ENCODE results near the gene PPP6R2. TPM values are rescaled to one million over a fixed set of nuclear protein-coding genes. Genes with fewer than 3 reads are reported as not detected.

The PPP6R2 gene
- total RNA-seq, 6 experiments from 2014 or later, result 41.9 to 47.0 (median 43.6) TPM

DNA sequence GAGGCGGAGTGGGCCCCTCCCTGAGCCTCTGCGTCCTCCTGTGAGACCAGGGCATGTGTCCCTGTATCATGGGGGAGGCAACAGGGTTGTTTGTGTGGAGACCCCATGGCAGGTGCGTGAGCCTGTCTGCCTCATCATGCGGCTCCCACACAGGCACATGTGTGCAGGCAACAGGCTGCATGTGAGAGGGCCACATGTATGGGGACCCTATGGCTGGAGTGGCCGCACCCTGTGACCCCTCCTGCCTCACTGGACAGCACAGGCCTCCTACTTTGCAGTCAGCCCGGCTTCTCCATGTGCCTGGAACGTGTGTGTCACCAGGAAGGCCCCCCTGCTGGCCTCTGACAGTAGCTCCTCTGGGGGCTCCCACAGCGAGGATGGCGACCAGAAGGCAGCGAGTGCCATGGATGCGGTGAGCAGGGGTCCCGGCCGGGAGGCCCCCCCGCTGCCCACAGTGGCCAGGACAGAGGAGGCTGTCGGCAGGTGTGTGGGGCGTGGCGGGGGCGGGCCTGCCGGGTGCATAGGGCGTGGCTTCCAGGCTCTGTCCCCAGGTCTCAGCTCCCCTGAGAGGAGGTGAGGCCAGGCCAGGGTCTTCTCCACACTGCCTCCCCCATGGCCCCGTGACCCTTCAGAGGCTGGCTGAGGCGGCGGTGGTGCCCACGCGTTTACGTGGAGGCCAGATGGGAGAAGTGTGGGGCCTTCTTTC lies 97.6 kb downstream of the PPP6R2 start:
- Mint-ChIP-seq H3K9me3 (no peaks in the 10 kb centered on the region), H3K4me3 (no peak overlapping the region), H3K36me3 (ENCODE audit: low read depth) (no peaks in the 10 kb centered on the region), H3K27ac (no peak overlapping the region), H3K27me3 (ENCODE audit: insufficient read depth) (peaks cover 8% of the 10 kb centered on the region), H3K4me1 (ENCODE audit: low read depth) (peaks cover 15% of the 10 kb centered on the region; the same call in 1 of the 2 replicates)
- TF ChIP-seq, protein P1, sequence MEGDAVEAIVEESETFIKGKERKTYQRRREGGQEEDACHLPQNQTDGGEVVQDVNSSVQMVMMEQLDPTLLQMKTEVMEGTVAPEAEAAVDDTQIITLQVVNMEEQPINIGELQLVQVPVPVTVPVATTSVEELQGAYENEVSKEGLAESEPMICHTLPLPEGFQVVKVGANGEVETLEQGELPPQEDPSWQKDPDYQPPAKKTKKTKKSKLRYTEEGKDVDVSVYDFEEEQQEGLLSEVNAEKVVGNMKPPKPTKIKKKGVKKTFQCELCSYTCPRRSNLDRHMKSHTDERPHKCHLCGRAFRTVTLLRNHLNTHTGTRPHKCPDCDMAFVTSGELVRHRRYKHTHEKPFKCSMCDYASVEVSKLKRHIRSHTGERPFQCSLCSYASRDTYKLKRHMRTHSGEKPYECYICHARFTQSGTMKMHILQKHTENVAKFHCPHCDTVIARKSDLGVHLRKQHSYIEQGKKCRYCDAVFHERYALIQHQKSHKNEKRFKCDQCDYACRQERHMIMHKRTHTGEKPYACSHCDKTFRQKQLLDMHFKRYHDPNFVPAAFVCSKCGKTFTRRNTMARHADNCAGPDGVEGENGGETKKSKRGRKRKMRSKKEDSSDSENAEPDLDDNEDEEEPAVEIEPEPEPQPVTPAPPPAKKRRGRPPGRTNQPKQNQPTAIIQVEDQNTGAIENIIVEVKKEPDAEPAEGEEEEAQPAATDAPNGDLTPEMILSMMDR (IDR thresholded peaks at IDR 0.05), result no peak
- DNase-seq, result no peak

DNA sequence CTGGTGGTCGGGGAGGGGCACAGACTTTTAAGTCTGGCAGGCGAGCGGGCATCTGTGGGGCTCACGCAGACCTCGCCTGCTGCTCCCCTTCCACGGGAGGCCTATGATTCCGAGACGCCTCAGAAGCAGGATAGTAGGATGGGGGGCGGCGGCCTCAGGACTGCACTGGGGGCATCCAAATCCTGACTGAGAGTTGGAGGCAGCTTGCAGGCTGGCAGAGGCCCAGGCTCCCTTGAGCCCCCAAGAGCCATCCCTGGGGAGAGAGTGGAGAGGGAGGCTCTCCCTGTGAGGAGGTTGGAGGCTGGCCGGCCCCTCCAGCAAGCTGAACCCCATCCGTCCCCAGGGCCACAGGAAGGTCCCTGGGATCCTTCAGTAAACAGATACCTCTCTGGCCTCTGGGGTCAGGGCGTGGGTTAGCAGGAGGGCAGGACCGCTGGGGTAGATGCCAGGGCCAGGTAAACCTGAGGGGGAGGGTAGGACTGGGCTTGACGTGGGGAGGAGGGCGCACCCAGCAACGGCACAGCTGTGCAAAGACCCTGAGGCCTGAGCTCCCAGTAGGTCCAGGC lies 98.4 kb downstream of the PPP6R2 start:
- TF ChIP-seq, protein P1 (IDR thresholded peaks at IDR 0.05), result no peak
- no peak for DNase-seq
- Mint-ChIP-seq H3K4me1 (ENCODE audit: low read depth) (peaks cover 15% of the 10 kb centered on the region; the same call in 1 of the 2 replicates), H3K9me3 (no peaks in the 10 kb centered on the region), H3K36me3 (ENCODE audit: low read depth) (no peaks in the 10 kb centered on the region), H3K27me3 (ENCODE audit: insufficient read depth) (peaks cover 8% of the 10 kb centered on the region), H3K27ac (no peak overlapping the region; the same call in 1 of the 2 replicates), H3K4me3 (no peak overlapping the region)

DNA sequence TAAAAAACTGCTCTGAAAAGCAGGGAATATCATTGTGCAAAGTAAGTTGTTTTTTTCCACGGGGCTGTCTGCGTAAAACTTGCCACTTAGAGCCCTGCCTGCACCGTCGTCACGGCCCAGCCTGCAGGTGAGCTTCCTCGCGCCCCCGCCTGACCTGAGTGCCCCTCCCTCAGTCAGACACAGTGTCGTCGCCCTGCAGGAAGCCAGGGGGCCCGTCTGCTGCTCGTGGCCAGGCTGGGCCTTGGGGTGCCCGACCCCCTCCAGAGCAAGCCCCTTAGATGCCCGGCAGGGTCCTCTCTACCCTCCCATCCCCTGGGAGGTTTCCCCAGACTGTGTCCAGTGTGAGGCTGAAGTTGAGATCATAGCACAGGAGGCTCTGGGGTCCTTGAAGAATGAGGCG lies 100.1 kb downstream of the PPP6R2 start:
- no peak for DNase-seq
- Mint-ChIP-seq H3K4me1 (ENCODE audit: low read depth) (peaks cover 15% of the 10 kb centered on the region; the same call in 1 of the 2 replicates), H3K4me3 (no peak overlapping the region), H3K27ac (peak overlapping the region; percentile 60), H3K9me3 (no peaks in the 10 kb centered on the region), H3K36me3 (ENCODE audit: low read depth) (no peaks in the 10 kb centered on the region; the same call in 1 of the 2 replicates), H3K27me3 (ENCODE audit: insufficient read depth) (peaks cover 8% of the 10 kb centered on the region)
- TF ChIP-seq, protein P1 (IDR thresholded peaks at IDR 0.05), result no peak

DNA sequence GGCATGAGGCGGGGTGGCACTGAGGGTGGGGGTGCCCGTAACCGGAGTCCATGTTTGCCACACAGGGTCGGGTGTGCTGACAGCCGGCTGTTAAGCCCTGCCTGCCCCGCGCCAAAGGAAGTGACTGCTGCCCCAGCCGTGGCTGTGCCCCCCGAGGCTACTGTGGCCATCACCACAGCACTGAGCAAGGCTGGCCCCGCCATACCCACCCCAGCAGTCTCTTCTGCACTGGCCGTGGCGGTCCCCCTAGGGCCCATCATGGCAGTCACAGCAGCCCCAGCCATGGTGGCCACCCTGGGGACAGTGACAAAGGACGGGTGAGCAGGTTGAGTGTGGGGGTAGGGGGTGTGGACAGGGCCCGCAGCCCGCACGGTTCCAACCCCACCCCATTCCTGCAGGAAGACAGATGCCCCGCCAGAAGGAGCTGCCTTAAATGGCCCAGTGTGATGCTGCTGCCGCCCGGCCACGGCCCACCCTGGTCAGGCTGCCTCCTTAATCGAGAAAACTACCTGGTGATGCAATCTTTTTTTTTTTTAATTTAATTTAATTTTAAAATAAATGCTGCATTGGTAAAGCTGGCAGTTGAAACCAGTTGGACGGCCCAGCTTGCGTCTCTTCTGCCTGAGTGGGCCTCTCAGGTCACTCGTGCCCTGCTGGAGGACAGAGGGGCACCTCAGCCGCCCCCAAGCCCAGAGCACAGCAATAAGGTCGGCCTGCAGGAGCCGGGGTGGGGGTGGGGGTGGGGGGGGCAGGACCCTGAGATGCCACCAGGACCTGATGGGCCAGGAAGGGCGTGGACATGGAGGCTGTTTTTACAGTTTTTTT lies 100.9 kb downstream of the PPP6R2 start:
- Mint-ChIP-seq H3K4me1 (ENCODE audit: low read depth) (peaks cover 15% of the 10 kb centered on the region; the same call in 1 of the 2 replicates), H3K36me3 (ENCODE audit: low read depth) (peaks cover 8% of the 10 kb centered on the region), H3K4me3 (no peak overlapping the region), H3K27ac (peak overlapping the region; percentile 60; the same call in 1 of the 2 replicates), H3K27me3 (ENCODE audit: insufficient read depth) (peaks cover 8% of the 10 kb centered on the region), H3K9me3 (no peaks in the 10 kb centered on the region)
- DNase-seq, result no peak
- TF ChIP-seq, protein P1 (IDR thresholded peaks at IDR 0.05), result no peak

DNA sequence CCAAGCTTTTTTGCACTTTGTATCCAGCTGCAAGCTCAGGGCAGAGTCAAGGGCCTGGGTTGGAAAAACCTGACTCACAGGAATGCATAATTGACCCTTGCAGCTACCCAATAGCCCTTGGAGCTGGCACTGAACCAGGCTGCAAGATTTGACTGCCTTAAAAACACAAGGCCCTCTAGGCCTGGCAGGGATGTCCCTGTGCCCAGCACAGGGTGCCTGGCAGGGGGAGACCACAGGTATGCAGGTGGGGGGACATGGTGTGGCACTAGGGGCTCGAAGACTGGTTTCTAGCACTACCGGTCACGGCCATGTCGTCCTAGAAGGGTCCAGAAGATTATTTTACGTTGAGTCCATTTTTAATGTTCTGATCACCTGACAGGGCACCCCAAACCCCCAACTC lies 101.5 kb downstream of the PPP6R2 start:
- H3K4me3 Mint-ChIP-seq, result no peak overlapping the region
- no peaks in the 10 kb centered on the region for H3K9me3 Mint-ChIP-seq
- peaks cover 15% of the 10 kb centered on the region; the same call in 1 of the 2 replicates for H3K4me1 Mint-ChIP-seq (ENCODE audit: low read depth)
- peak; percentile 73 for DNase-seq
- TF ChIP-seq, protein P1 (IDR thresholded peaks at IDR 0.05), result no peak
- peaks cover 10% of the 10 kb centered on the region for H3K27me3 Mint-ChIP-seq (ENCODE audit: insufficient read depth)
- H3K27ac Mint-ChIP-seq, result peak overlapping the region; percentile 53; the same call in 1 of the 2 replicates
- peaks cover 13% of the 10 kb centered on the region for H3K36me3 Mint-ChIP-seq (ENCODE audit: low read depth)
